ENCODE measurements around the gene PRSS21.

The PRSS21 gene

DNA sequence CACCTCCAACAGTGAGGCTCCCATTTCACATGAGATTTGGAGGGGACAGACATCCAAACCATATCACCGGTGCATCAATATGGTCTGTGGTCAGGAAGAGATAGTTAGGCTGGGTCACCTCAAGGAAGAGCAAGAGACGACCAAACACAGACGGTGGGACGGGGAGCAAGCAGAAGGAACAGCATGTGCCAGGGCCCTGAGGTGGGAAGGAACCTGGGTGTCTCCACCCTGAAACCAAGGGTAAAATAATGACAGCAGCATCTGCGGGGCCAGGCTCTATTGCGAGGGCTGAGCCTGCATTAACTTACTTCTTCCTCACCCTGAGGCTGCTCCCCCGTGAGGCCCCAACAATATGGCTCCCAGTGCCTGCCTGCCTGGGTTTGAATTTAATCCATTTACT lies 8.9 kb upstream of the PRSS21 start:
- DNase-seq = no peak

DNA sequence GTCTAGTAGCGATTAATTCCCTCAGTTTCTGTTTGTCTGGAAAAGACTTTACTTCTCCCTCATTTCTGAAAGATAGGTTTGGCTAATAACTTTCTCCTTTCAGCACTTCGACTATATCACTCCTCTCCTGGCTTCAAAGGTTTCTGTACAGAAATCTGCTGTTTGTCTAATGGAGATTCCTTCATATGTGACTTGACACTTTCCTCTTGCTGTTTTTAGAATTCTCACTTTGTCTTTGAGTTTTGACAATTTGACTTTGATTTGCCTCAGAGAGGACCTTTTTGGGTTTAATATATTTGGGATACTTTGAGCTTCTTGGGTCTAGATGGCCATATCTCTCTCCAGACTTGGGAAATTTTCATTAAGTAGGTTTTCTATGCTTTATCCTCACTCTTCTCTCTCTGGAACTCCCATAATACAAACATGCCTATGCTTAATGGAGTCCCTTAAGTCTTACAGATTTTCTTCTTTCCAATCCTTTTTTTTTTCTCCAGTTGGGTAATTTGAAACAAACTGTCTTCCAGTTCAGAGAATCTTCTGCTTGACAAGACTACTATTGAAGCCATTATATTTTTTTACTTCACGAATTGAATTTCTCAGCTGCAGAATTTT lies 7.8 kb upstream of the PRSS21 start:
- no peak for DNase-seq

DNA sequence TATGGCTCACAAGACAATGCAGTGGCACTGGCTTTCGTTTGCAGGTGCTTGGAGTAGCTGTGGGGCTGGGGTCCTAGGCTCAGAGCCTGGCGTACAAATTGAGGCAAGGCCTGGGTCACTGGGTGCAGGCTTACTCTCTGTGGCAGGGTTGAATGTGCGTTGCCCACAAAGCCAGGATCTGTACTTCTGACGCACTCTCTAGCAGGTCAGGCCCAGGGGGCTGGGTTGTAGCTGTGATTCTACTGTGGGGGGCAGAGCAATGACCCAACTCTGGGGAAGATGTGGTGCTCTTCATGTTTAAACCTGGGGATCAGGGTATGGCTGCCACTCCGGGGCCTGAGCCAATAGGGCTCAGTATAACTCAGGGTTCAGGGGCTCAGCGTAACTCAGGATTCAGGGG lies 6.4 kb upstream of the PRSS21 start:
- no peak for DNase-seq

DNA sequence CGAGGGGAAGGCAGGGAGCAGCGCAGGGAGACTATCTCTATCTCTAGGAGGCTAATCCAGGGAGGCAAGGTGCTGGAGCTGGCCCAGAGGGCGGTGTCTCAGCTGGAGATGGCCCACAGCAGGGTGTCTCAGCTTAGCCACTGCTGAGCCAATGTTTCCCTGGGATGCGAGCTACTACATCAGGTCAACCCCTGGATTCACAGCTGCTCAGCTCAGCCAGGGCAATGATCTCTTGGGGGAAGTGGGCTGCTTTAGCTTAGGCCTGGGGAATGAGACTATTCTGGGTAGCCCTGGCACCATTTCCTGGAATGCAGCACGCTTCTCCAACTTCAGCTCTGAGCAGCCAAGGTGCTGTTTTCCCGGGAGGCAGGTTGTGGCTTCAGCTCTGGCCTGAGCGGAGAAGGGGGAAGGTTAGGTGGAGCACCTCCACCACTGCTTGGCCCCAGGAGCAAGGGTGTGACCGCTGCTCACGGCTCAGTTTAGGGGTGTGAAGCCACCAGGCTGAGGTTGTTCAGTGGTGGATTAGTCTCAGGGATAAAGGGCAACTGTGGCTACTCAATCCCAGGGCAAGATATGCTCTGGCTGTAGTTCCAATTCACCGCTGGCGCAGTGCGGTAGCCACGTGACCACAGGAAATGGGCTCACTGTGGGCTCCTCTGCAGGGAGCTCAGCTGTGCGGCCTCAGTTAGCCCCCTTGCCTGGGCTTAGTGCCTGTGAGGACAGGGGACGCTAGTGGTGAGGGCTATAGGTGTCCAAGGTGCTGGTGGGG lies 5.2 kb upstream of the PRSS21 start:
- no peak for DNase-seq

DNA sequence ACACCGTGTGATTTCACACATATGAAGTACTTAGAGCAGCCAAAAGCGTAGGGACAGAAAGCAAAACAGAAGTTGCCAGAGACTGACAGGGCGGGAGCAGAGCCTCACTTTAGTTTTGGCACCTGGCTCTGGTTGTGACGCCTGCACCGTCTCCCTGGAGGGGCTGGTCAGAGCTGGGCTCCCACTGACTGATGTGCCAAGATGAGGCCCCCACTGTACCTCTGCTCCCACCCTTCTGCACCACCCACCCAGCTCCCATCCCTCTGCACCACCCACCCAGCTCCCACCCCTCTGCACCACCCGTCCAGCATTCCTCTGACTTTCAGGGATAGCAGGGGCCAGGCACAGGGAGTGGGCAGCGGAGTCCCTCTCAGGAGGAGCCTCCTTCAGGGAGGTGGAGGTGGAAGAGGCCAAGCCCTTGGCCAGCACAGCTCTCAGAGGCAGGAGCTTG lies 3.2 kb upstream of the PRSS21 start:
- DNase-seq = no peak

DNA sequence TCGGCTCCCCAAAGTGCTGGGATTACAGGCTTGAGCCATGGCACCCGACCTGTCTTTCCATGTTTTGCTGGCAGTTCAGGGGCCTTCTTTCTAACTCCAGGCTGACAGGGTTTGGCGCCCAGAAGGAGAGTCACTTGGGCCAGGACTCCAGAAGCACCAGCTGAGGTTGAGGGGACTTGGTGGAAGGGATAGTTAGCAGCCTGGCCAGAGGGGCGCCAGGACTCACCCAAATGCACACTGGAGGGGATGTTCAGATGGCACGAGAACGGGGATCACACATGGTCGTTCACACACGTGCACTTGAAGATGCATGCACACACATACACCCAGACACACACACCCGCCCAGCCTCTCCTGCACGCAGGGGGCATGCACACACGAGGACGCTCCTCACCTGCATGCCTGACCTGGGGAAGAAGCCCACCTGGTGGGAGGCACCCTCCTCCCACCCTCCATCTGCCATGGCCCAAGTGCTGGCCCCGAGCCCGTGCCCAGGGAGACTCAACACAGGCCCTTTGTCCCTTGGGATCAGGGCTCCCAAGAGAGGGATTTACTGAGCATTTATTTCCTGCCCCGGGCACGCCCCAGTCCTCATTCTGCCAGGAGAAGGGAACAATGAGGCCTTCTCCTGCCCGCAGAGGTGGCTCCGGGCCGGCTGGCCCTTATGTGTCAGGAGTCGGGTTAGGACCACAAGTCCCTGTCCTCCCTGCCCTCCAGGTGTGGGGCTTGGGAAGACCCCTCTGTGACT lies 2.3 kb upstream of the PRSS21 start:
- no peak for DNase-seq

DNA sequence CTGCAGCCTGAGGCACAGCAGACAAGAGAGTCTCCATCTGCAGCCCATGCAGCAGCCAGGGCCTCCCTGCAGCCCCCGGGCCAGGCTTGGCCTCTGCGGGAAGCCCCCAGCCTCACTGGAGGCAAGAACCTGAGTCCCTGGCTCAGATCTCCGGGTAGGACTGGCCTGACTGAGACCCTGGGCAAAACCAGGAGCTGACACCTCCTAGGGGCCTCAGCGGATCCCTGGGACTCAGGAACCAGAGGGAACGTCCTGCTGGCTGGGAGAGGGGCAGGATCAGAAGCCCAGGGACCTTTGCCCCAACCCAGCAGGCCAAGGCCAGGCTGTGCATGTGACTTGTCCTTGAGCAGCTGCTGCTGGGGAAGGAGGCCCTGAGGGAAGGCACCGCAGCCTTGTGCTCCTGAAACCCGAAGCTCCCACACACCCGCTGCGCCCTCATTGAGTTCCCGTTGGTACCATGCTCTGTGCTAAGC lies 1.7 kb upstream of the PRSS21 start:
- no peak for DNase-seq

DNA sequence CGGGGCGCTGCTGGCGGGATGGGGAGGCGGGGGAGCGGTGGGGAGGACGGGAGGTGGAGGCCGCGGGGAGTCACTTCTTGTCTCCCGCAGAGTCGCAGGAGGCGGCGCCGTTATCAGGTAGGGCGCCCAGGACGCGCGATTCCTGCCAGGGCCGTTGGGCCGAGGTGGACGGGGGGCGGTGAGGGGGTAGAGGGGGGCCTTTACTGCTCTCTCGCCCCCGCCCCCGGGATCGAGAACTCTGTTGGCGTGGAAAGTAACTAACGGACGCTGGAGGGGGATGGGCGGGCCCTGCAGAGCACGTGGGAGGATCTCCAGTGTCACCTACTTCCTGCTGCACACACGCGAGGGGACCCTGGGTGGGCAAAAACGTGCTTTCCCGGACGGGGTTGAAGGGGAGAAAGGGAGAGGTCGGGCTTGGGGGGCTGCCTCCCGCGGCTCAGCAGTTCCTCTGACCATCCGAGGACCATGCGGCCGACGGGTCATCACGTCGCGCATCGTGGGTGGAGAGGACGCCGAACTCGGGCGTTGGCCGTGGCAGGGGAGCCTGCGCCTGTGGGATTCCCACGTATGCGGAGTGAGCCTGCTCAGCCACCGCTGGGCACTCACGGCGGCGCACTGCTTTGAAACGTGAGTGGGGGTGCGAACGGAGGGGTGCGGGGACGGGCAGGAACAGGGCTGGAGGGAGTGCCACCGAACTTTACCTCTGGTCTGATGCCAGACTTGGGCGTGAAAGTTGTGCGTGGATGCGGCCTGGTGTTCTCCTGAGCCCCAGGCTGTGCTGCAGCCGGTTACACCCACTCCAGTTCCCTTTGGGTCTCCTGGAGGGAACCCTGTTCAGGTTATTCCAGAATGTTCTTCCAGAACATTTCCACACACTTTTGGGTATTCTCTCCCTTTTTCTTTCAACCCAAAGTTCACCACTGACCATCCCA lies 569 bp downstream of the PRSS21 start:
- peak in 1 of 5 experiments; percentile 26 for DNase-seq

DNA sequence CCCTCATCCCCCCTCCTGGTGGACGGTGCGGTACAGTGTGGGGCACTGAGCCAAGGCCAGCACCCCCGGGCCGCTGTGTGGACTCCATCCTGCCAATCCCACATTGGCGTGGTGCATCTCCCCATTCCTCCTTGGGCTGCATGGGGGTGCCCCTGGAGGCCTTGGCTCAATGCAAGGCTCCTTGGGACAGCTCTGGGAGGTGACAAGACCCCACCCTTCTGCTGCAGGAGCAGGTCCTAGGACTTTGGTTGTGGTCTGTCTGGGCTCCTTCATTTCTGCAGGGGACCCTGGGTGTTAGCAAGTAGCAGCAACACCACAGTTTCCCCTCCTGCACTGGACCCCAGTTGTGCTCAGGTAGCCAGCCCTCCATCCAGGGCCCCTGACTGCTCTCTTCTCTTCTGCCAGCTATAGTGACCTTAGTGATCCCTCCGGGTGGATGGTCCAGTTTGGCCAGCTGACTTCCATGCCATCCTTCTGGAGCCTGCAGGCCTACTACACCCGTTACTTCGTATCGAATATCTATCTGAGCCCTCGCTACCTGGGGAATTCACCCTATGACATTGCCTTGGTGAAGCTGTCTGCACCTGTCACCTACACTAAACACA lies 1.3 kb downstream of the PRSS21 start:
- no peak for DNase-seq

DNA sequence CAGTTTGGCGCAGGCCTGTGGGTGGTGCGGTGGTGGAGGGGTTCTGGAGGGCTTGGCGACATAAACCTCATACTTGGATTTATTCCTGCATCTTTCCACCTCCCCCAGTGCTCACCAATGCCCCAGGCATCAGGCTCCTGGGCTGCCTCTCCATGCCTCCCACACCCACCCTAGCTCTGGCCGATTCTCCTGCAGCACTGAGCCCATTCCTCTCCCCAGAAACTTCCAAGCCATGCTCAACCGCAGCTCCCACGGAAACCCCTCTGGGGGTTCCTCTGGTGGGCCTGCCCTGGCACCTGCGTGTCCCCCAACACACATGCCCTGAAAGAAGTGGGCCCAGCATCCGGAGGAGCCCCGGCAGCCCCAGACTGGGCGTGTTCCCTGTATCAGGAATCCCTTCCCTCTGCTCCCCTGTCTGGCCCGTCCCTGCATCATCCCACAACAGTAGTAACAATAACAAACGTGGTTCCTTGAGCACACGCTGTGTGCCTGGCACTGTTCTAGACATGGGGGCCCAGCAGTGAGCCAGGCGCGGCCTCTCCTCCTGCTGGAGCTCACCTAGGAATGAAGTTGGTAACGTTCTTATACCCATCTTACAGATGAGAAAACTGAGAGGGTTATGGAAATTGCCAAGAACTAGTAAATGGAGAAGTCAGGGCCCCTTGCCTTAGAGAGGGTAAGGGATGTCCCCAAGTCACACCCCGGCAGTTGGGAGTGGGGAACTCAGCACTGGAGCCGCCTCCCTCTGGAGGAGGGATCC lies 2.3 kb downstream of the PRSS21 start:
- no peak for DNase-seq

DNA sequence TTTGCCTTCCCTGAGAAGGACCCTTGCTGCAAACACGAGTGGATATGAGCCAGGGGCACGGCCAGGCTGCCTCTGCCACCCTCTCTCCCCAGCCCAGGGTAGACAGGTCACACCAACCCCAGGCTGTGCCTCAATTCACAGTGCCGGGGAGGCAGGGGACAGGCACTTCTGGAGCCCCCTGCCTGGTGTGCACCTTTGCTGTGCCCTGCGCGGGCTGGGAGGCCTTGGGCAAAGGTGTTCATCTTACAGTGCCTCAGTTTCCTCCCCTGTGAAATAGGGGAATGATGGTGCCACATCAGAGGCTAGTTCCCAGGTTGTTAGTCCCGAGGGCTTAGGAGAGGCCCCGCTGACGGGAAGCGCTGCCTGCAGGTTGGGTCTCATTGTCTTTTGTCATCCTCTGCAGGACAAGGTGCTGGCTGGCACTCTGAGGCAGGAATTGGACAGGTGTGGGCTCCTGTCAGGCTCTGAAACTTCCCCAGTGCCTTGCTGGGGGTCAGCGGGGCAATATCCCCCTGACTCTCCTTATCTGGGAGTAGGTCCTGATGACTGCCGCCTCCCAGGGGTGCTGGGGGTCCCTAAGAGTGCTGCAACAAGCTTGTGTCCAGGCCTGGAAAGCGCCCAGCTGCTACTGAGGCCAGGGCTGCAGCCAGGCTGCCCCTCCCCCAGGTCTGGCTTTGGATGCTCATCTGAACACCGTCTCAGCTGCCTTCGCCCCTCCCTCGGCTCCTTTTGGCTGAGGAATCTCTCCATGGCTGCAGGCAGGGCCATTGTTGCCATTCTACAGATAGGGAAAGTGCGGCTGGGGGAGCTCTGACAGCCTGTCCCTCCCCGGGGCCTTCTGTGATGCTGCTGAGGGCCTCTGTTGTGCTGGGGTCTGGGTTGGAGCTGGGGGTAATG lies 3.1 kb downstream of the PRSS21 start:
- DNase-seq = no peak

DNA sequence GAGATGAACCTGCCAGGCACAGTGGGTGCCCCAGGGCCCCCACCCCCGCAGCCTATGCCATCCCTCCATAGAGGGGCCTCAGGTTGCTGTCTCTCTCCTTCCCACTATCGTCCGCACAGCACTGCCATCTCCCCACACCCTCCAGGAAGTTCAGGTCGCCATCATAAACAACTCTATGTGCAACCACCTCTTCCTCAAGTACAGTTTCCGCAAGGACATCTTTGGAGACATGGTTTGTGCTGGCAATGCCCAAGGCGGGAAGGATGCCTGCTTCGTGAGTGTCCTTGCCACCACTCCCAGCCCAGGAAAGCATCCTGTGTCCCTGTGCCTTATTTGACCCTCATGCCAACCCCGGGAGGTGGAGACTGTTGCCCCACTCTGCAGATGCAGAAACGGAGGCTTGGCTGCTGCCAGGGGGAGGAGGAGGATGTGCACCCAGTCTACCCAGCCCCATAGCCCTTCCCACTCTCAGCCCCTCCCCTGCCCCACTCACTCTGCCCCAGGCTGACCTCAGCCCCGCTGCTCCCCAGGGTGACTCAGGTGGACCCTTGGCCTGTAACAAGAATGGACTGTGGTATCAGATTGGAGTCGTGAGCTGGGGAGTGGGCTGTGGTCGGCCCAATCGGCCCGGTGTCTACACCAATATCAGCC lies 3.9 kb downstream of the PRSS21 start:
- DNase-seq = no peak

DNA sequence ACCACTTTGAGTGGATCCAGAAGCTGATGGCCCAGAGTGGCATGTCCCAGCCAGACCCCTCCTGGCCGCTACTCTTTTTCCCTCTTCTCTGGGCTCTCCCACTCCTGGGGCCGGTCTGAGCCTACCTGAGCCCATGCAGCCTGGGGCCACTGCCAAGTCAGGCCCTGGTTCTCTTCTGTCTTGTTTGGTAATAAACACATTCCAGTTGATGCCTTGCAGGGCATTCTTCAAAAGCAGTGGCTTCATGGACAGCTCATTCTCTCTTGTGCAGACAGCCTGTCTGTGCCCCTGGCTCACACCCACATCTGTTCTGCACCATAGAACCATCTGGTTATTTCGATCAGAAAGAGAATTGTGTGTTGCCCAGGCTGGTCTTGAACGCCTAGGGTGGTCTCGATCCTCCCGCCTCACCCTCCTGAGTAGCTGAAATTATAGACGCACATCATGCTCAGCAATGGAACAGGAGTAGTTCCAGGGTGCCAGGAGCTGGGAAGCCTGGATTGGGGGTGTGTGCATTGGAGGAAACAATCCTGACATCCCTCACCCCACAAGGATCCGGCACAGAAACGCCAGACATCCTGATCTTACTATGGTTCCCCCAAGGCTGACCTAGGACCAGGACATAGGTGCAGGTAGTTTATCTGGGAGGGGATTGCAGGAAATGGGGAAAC lies 4.6 kb downstream of the PRSS21 start:
- DNase-seq = no peak

DNA sequence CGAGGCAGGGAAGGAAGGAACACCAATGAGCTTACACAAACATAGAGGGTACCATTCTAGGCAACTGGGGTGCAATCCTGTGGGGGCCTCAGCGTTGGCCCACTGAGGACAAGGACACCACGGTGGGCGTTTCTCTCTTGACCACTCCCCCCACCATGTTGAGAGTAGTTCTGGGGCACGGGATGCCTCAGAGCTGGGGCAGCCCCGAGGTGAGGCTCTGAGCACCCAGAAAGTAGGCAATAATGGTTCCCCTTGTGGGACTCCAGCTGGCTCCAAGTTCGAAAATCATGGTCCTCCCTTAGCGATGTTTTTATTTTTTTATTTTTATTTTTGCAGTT lies 5.1 kb downstream of the PRSS21 start:
- DNase-seq = no peak

DNA sequence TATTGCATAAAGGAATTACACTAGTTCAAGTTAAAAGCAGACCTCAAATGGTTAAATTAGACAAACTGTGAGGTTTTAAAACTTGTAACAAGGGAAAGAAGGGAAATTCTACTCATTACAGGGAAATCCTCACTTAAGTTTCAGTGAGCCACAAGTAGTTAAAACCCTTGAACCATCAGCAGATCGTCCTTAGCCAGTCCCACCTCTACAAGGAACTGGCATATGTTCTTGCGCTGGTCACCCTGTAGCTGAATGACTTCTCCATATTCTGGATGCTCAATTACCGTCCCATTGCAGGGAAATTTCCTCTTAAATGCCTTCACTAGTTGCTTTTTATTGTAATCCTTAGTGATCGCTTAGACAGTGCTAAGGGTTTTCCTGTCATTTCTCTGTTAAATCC lies 5.5 kb downstream of the PRSS21 start:
- no peak for DNase-seq

DNA sequence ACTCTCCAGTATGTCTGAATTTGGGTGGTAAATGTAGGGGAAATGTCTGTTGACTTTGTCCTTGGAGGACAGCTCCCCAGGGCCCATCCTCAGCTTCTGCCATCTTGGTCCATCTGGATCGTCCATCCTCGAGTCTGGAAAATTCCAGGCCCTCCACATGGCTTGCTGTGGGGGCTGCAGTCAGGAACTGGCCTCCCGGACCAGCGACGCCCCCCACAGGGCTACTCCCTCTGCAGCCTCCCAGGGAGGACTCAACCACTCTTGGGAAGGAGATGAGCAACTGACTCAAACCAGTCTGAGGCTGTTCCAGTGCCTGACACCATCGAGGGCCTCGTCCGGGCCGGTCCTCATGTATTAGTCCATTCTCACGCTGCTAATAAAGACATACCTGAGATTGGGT lies 7.6 kb downstream of the PRSS21 start:
- no peak for DNase-seq

DNA sequence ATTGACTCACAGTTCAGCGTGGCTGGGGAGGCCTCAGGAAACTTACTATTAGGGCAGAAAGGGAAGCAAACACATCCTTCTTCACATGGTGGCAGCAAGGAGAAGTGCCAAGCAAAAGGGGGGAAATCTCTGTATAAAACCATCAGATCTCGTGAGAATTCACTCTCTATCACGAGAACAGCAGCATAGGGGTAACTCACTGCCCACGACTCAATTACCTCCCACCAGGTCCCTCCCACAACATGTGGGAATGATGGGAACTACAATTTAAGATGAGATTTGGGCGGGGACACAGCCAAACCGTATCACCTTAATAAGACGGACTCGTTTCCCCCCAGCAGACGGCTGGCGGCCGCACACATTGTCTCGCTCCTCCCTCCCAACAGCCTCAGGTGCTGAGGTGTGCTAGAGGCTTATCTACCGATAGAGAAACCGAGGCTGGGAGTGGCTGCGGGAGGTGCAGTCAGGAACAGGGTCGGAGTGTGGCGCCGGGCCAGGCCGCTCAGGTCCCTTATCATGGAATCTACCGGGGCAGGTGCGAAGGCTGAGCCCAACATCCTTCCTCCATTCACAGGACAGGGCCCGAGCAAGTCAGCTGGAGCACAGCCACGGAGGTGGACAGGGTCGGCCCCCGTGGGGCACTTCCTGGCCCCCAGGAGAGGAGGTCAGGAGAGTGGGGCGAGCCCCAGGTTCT lies 8.2 kb downstream of the PRSS21 start:
- no peak for DNase-seq

DNA sequence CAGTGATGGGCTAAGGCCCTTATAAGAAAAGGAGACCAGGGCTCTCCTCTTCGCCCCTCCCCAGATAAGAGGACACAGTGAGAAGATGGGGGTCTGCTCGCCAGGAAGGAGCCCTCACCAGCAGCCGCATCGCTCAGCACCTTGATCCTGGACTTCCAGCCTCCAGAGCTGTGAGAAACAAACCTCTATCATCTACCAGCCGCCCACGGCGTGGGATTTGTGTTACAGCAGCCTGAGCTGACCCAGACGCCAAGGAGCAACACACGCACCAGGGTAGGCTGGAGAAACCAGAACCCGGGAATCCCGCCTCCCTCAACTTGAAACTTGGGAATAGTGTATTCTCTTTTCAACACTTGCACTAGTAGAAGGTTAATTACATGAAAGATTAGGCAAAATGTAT lies 8.9 kb downstream of the PRSS21 start:
- DNase-seq = no peak

Measured in T-helper 2 cell (primary cell).